Esophagus squamous epithelium (tissue), 4 donors: ENCODE results near the gene IRF2BP2.
"Not testable (repeated sequence)": the region's sequence is repeated elsewhere in the genome, so short reads cannot be mapped to it uniquely, and the experiment has no call there.

ENCODE experiments used
- CTCF ChIP-seq, 6 experiments: fragments of 450-650 bp in 4 of 6; fragments of 200-600 bp in 2 of 6; sonication (generic) in 2 of 6; IDR thresholded peaks; one replicate each; pipeline ENCODE4 v1.5.1; 2016 to 2019; ENCODE audit warnings: antibody characterized with exemption in 6 of 6, mild to moderate bottlenecking in 4 of 6, moderate library complexity in 4 of 6
- POLR2A ChIP-seq, 4 donors: fragments of 450-650 bp; IDR thresholded peaks; one replicate each; pipeline ENCODE4 v1.6.1; 2017; ENCODE audit warnings: antibody characterized with exemption in 4 of 4, mild to moderate bottlenecking in 4 of 4, moderate library complexity in 3 of 4

GRCh38 chr1:234634922-234635321 is 24.9 kb upstream of the IRF2BP2 start:
- TF ChIP-seq CTCF, POLR2A (IDR thresholded peaks at IDR 0.05): not testable (repeated sequence)
